ENCODE results near the gene CHD5. TPM values are rescaled to one million over a fixed set of nuclear protein-coding genes. Genes with fewer than 3 reads are reported as not detected.
"Not testable (repeated sequence)": the region's sequence is repeated elsewhere in the genome, so short reads cannot be mapped to it uniquely, and the experiment has no call there.

The CHD5 gene
- total RNA-seq (2014; rRNA removed; shearing (Covaris generic)) = 0.07 TPM in 1 of 2 replicates, not detected in the other

GRCh38 chr1:6180268-6180706 is at the start of gene CHD5:
Gene CHD5, minus strand, starts transcription at chr1:6180321. Its CDS starts 298 bp downstream, at chr1:6180023.
- peak; percentile 25 for DNase-seq (ENCODE audit: low read depth)

- no peak for DNase-seq (ENCODE audit: low read depth)
Measured at GRCh38 chr1:6225651-6226050, 45.5 kb upstream of the CHD5 start.

DNA sequence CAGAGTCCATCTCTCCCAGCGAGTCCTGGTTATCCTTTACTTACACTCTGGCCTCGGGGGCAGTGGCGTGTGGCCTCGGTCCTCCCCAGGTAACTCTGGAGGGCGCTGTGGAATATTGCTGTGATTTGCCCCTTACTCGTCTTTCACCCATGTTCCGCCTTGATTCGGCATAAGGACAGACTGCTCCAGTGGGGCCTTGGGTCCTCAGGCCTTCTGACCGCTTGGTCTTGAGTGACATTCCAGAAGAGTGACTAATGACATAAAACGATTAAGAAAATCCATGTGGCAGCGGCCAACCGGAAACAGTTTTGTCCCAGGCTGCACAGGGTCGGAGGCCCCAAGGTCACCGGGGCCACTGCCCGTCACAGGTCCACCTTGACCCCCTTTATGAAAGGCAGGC is 44.6 kb upstream of the CHD5 start:
- DNase-seq (ENCODE audit: low read depth) = peak; percentile 44

GRCh38 chr1:6223617-6224016 is 43.5 kb upstream of the CHD5 start:
- DNase-seq (ENCODE audit: low read depth) = no peak

GRCh38 chr1:6222636-6223035 is 42.5 kb upstream of the CHD5 start:
- DNase-seq (ENCODE audit: low read depth) = peak; percentile 49

DNA sequence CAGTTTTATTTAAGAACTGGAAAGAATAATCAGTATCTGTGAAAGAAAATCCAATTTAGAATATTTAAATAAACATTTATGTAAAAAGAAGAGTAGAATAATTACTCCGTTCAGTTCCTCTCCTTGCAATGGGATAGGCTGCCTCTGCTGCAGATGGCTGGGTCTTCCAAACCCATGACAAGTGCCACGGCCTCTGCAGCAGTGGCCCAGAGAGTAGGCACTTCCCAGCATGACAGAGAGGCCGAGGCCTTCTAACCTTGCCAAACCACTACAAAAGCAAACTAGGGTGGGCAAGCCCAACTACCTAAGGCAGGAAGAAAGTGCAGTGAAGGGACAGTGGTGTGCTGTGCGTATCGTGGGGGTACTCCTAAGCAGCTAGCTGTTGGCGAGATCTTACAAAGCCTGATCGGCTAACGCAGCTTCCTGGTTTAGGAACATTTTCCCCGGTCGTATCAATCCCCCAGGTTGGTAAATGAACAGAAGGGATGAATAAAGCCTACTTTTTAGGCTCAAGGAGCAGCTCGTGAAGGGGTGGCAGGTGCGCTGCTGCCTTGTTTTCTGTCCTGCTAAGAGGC is 41.2 kb upstream of the CHD5 start:
- DNase-seq (ENCODE audit: low read depth) = no peak

DNA sequence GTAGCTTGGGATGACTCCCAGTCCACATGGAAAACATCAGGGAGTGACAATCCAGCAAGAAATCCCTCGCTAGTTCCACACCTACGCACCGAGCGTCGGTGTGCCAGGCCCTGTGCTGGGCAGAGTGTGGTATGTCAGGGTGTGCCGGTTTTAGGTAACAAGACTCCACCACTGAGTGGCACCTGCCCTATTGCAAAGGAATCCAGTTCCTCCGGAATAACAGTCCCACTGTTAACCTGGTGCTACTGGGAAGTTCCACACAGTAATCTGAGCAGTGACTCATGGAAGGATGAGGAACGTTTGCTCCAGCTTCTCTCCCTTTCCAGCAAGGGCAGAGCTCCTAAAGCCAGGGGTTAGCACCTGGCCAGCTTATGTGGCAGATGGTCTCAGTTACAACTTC is 40.1 kb upstream of the CHD5 start:
- peak; percentile 18 for DNase-seq (ENCODE audit: low read depth)

- DNase-seq (ENCODE audit: low read depth) = not testable (repeated sequence)
Measured at GRCh38 chr1:6219641-6220040, 39.5 kb upstream of the CHD5 start.

- no peak for DNase-seq (ENCODE audit: low read depth)
Measured at GRCh38 chr1:6218375-6219164, 38.4 kb upstream of the CHD5 start.

DNA sequence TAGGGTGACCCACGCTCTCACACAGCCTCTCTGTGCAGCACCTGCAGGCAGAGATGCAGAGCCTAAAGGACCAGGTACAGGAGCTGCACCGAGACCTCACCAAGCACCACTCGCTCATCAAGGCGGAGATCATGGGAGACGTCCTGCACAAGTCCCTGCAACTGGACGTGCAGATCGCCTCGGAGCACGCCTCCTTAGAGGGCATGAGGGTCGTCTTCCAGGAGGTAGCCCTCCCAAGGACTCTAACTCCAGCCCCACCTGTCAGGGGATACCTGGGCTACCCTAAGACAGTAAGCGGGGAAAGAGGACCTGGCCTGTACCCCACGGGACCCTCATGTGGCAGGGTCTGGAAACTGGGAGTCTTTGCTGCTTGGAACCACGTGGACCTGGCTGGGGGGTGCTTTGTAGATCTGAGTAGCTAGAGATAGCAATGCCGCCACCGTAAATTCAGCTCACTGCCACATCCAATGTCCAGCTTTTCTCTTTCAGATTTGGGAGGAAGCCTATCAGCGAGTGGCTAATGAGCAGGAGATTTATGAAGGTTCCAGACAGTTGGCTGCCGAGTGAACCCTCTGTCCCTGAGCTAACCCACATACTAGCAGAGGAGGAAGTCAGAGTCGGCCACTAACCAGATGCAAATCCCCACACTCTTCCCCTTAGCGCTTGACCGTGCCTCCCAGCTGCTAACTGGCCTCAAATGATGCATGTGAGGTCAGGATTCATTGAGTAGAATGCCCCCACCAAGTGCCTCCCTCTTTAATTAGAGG is 32.3 kb upstream of the CHD5 start:
- no peak for DNase-seq (ENCODE audit: low read depth)

- no peak for DNase-seq (ENCODE audit: low read depth)
Measured at GRCh38 chr1:6211731-6212130, 31.6 kb upstream of the CHD5 start.

DNA sequence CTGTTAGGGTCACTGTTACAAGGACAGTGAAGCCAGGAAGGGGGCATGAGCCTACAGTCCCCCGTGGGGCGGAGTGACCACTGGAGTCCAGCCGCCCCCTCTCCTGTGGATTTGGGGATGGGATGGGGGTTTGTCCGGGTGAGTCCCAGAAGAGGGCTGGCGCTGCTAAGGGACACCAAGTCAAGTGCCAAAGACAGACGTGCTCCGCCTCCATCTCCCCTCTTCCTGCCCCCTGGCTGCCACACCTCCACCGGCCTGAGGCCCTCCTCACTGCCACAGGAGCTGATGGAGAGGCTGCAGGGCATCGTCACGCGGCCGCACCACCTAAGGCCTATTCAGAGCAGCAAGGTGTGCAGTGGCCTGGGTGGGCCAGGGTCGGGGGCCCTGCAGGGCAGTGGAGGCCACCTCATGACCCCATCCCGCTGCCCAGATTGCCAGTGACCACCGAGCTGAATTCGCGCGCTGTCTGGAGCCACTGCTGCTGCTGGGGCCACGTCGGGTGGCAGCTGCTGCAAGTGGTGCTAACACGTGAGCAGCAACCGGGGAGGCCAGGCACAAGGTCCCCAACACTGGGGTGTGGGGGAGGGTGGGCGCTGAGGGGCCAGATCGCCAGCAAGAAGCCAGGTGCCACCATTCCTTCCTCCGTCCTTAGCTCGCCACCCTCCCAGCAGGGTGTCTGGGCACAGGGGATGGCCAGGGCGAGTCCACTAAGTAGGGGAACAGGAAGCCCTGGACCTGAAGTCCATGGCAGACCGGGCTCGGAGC is 30.7 kb upstream of the CHD5 start:
- DNase-seq (ENCODE audit: low read depth) = no peak

DNA sequence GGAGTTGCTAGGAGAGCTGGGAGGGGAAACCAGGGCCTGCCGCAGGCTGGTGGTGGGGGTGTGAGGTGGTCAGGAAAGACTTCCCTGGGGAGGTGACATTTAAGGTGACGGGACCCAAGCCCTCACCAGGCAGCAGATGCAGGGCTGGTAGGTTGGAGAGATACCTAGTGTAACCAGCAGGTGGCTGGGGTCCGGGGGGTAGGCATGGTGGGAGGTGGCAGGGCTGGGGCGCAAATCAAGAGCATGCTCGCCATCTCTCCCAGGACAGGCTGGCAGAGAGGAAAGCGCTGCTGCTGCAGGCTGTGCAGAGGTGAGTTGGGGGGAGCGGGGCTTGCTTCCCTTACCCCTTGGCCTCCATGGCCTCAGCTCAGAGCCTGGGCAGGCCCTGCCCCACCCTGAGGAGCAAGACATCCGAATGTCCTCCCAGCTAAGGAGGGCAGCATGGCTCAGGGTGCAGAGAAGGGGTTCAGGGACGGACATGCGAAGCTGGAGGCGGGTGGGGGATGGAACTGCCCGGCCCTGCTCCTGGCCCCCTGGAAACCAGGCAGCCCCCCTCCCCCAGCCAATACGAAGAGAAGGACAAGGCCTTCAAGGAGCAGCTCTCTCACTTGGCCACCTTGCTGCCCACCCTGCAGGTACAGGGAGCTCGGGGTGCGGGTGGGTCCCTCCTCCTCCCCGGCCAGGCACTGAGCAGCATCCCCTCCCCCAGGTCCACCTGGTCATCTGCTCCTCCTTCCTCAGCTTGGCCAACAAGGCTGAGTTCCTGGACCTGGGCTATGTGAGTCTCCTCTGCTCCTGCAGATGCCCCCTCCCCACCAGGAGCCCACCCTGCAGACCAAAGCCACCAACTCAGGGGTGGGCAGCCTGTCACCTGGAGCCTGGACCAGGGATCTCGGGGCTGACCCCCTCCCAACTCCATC is 29.8 kb upstream of the CHD5 start:
- DNase-seq (ENCODE audit: low read depth) = no peak

DNA sequence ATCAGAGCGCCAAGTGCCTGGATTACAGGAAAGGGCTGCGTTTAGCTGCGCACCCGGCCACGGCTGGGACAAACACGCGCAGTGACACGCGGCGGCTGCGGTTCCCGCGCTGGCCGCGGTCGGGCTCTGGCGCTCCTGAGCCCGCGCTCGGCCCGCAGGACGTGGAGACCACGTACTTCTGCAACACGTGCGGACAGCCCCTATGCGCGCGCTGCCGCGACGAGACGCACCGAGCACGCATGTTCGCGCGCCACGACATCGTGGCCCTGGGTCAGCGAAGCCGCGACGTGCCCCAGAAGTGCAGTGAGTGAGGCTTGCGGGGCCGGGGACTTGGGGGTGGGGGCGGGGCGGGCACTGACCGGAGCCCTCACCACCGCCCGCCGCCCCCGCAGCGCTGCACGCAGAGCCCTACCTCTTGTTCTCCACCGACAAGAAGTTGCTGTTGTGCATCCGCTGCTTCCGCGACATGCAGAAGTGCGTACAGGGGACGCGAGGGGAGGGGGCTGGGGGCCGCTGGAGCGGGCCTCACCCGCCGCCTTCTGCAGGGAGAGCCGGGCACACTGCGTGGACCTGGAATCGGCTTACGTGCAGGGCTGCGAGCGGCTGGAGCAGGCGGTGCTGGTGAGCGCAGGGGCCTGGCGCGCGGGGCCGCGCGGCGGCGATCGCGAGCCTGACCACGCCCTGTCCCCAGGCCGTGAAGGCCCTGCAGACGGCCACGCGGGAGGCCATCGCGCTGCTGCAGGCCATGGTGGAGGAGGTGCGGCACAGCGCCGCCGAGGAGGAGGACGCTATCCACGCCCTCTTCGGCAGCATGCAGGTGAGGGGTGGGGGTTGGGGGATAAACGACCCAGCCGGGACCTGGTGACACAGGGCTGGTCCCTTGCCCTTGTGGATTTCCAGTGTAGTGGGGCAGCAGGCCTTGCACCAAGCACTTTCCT is 28.9 kb upstream of the CHD5 start:
- DNase-seq (ENCODE audit: low read depth) = no peak

- no peak for DNase-seq (ENCODE audit: low read depth)
Measured at GRCh38 chr1:6207921-6208320, 27.8 kb upstream of the CHD5 start.

DNA sequence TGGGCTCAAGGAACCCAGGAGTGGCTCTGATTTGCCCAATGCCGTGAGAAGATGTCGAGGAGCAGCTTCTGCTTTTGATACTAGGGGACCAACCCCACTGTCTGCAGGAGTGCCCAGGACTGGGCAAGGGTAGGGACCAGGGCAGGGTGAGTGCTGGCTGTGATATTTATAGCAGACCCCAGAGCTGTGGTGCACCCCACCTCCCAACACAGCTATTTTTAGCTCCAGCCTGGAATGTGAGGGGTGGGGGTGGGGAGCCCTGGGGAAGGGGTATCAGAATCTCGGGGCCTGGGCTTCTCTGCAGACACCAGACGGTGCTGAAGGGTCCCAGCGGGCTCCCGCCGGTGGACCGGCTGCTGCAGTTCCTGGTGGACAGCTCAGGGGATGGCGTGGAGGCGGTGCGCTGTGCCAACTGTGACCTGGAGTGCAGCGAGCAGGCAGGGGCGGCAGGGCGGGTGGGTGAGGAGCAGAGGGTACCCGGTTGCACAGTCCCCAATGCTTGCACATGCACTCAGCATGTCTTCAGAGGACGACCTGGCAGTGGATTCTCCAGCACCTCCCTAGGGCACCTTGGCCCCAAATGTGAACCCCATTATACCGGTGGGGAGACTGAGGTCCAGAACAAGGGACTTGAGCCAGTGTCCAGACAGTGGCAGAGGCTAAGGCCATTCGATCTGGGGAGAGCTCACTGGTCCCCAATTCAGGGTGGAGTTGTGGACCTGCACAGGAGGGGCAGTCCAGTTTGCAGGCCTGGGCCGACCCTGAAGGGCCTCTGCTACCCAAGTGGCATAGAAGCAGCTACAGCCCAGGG is 27.2 kb upstream of the CHD5 start:
- no peak for DNase-seq (ENCODE audit: low read depth)

DNA sequence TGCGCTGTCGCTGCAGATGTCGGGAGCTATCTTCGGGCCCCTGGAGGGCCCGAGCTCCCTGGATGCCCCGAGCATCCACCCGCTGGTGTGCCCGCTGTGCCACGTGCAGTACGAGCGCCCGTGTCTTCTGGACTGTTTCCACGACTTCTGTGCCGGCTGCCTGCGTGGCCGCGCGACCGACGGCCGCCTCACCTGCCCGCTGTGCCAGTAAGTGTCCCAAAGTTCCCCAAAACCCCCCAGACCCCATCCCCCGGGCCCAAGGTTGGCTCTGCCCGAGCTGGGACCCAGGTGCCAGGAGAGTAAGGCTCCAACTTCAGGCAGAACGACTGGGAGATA is 26.4 kb upstream of the CHD5 start:
- no peak for DNase-seq (ENCODE audit: low read depth)

DNA sequence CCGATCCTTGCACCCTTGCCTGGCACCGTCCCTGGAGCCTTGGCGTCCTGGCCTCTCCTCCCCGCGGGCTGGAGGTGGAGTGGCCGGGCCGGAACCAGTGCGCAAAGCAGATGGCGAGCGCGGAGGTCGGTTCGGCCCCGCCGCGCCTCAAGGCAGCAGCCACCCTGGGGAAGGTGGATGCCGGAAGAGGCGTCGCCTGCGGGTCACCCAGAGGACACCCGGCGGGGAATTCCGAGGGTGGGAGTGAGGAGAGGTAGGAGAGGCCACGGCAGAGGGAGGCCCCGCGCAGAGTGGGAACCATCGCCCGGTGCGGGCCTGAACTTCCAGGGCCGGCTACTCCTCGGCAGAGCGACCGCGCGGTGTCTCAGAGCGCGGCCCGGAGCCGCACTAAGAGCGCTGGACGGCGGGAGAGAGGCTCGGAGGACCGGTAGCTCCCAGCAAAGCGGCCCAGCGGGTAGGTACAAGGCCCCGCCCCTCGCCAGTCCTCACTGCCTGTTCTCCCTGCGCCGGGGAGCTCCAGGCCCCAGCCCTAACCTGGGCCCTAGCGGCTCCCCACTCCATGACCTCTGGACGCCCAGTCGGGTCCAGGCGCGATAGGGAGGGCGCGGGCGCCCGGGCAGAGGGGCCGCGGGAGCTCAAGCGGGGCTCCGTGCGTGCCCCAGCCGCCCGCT is 25.9 kb upstream of the CHD5 start, which contains the start of gene RNF207:
RNF207 (plus strand) TSS at position 271 of the 671 bp plus-strand sequence. CDS start 417 bp downstream, outside the sequence.
- DNase-seq (ENCODE audit: low read depth) = peak; percentile 86
